ENCODE data around the gene NEK10.

GRCh38 chr3:27166888-27167287 lies 202.3 kb downstream of the NEK10 start:
- TF ChIP-seq CTCF (IDR thresholded peaks at IDR 0.05) (no peak), POLR2A (IDR thresholded peaks at IDR 0.05) (no peak)

Data from adrenal gland (tissue), 5 donors.